Left lung (tissue), 10 donors: ENCODE results near the gene SLC4A5. TPM values are rescaled to one million over a fixed set of nuclear protein-coding genes. Genes with fewer than 3 reads are reported as not detected.

Source experiments
- ATAC-seq: fragments of 200-7000 bp; cut with Tn5 transposase; one replicate; pipeline ENCODE4 v1.9.1; 2020; ENCODE audit warnings: moderate library complexity
- DNase-seq, 4 donors: peaks; one replicate each; pipeline ENCODE4 v3.0.0-alpha.2; 2013 to 2020
- H3K27ac ChIP-seq, 2 donors: fragments of 200-600 bp; sonication (generic) in 1 of 2; one replicate each; pipeline versions ENCODE4 v1.5.0 to v1.8.0; 2020 to 2021
- H3K27me3 ChIP-seq, 2 donors: fragments of 200-600 bp; sonication (generic) in 1 of 2; one replicate each; pipeline versions ENCODE4 v1.5.0 to v1.8.0; 2020 to 2021
- H3K36me3 ChIP-seq, 2 donors: fragments of 200-600 bp; sonication (generic) in 1 of 2; one replicate each; pipeline versions ENCODE4 v1.5.0 to v1.8.0; 2020 to 2021
- H3K4me1 ChIP-seq, 2 donors: fragments of 200-600 bp; one replicate each; pipeline ENCODE4 v1.8.0; 2021
- H3K4me3 ChIP-seq, 2 donors: fragments of 200-600 bp; sonication (generic) in 1 of 2; one replicate each; pipeline versions ENCODE4 v1.5.0 to v1.8.0; 2020 to 2021; ENCODE audit warnings: mild to moderate bottlenecking in 1 of 2
- H3K9me3 ChIP-seq, 2 donors: fragments of 200-600 bp; sonication (generic) in 1 of 2; one replicate each; pipeline versions ENCODE4 v1.5.0 to v1.8.0; 2020 to 2021
- intact Hi-C, 2 donors: fragments of 100-400 bp; cut with DNase I; formaldehyde crosslinking; loops; one replicate each; pipeline versions ENCODE4 v1.11.2 to v1.14.2; 2022
- polyA plus RNA-seq, 6 donors: library from polyadenylated mRNA; unstranded; fragments of 120-200 nt; gene quantifications; one replicate each; pipeline ENCODE4 v1.2.1, GENCODE V29; 2013; ENCODE audit not compliant: insufficient read length in 6 of 6
- total RNA-seq, 2 donors: library from RNA; stranded (reverse); fragmentation: NEBNext Ultra II Directional; extraction: Animal tissue kit (Norgen Biotek cat#: 25700); gene quantifications; one replicate each; pipeline ENCODE4 v1.2.1, GENCODE V29; 2021
- TF ChIP-seq, protein P1 (sequence below), 2 donors: fragments of 200-600 bp; sonication (generic) in 1 of 2; IDR thresholded peaks; one replicate each; pipeline versions ENCODE4 v1.5.0 to v1.8.0; 2021; ENCODE audit warnings: antibody characterized with exemption in 2 of 2
- donor health status: DM: no; HTN: yes; CAD: no.
- donor health status: DM: no; HTN: no; CAD: no.

Gene SLC4A5
- total and polyA plus RNA-seq, 8 donors: 2.0 to 13.8 (median 8.0) TPM

DNA sequence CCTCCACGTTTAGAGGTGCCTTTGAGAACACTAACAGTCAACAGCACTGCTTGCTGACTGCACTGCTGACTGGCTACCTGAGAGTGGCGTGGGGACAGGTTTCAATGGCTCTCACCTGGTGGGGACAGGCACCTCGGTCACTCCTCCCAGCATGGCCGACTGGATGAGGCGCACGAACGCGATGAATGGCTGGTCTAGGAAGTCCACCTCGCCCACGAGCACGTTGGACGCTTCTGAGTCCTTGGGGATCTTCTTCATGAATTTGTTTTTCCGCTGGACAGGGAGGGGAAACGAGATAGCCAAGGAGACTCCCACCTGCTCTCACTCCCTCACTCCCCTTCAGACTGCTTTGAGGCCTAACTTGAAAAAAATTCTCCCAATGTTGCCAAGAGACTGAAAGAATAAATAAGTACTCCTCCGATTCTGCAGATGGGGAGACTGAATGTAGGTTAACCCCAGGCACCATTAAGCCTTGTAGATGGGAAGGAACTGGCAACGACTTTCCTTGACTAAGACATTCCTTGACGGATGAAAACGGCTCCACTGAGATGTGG lies 87.5 kb downstream of the SLC4A5 start:
- no peaks in the 10 kb centered on the region for H3K27me3 ChIP-seq
- TF ChIP-seq, protein P1, sequence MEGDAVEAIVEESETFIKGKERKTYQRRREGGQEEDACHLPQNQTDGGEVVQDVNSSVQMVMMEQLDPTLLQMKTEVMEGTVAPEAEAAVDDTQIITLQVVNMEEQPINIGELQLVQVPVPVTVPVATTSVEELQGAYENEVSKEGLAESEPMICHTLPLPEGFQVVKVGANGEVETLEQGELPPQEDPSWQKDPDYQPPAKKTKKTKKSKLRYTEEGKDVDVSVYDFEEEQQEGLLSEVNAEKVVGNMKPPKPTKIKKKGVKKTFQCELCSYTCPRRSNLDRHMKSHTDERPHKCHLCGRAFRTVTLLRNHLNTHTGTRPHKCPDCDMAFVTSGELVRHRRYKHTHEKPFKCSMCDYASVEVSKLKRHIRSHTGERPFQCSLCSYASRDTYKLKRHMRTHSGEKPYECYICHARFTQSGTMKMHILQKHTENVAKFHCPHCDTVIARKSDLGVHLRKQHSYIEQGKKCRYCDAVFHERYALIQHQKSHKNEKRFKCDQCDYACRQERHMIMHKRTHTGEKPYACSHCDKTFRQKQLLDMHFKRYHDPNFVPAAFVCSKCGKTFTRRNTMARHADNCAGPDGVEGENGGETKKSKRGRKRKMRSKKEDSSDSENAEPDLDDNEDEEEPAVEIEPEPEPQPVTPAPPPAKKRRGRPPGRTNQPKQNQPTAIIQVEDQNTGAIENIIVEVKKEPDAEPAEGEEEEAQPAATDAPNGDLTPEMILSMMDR (IDR thresholded peaks at IDR 0.05): no peak
- no peaks in the 10 kb centered on the region for H3K9me3 ChIP-seq
- DNase-seq (no peak), ATAC-seq (no peak)
- H3K4me3 ChIP-seq: no peak overlapping the region
- H3K4me1 ChIP-seq: no peaks in the 10 kb centered on the region
- intact Hi-C loops: no loop called here
- no peak overlapping the region for H3K27ac ChIP-seq
- H3K36me3 ChIP-seq: no peaks in the 10 kb centered on the region

DNA sequence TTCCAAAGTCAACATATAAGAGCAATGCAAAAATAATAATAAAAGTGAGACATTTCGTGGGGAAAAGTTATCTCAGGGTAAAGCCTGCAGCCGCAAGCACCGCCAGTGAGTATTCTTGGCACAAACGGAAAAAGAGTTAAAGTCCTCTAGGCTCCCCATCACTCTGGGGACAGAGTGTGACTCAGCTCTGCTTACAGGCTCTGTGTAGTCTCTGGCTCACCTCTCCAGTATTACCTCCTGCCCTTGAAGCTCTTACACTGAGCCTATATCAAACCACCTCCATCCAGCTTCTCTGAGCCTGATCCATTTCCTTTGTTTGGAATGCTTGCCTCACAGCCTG lies 89.3 kb downstream of the SLC4A5 start:
- TF ChIP-seq, protein P1 (IDR thresholded peaks at IDR 0.05): no peak
- no peaks in the 10 kb centered on the region for H3K36me3 ChIP-seq
- H3K4me1 ChIP-seq: no peaks in the 10 kb centered on the region
- H3K27ac ChIP-seq: no peak overlapping the region
- H3K9me3 ChIP-seq: no peaks in the 10 kb centered on the region
- DNase-seq: no peak
- ATAC-seq: no peak
- H3K27me3 ChIP-seq: no peaks in the 10 kb centered on the region
- intact Hi-C loops: no loop called here
- no peak overlapping the region for H3K4me3 ChIP-seq

DNA sequence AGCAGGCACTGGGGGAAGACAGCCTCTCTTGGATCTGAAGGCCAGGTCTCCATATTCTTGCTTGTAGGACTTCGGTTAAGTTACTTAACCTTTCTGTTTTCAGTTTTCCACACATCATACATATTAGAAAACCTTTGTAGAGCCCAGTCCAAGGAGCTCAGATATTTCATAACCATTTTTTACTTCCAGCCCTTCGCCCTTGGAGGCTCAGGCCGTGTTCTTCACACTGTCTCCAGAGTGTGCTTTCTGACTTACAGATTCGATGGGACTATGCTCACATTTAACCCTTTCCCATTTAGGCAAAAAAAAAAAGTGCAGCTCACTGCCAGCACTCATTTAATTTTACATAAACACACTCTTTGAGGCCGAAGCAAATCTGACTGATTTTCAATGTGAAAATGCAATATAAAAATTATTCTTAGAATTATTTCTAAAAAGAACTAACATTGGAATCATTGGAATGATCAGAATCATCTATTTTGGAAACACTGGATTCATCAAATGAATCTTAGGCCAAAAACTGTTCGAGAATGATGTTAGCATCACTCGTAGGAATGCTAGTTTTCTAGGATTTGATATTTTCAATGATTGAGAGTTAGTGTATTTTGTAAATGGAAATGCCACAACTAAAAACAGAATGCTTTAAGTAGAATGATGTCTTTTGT lies 89.8 kb downstream of the SLC4A5 start:
- H3K4me3 ChIP-seq: no peak overlapping the region
- no peaks in the 10 kb centered on the region for H3K9me3 ChIP-seq
- no peak for ATAC-seq
- H3K27me3 ChIP-seq: no peaks in the 10 kb centered on the region
- DNase-seq: no peak
- no peaks in the 10 kb centered on the region for H3K4me1 ChIP-seq
- TF ChIP-seq, protein P1 (IDR thresholded peaks at IDR 0.05): no peak
- no peaks in the 10 kb centered on the region for H3K36me3 ChIP-seq
- intact Hi-C loops: no loop called here
- no peak overlapping the region for H3K27ac ChIP-seq

DNA sequence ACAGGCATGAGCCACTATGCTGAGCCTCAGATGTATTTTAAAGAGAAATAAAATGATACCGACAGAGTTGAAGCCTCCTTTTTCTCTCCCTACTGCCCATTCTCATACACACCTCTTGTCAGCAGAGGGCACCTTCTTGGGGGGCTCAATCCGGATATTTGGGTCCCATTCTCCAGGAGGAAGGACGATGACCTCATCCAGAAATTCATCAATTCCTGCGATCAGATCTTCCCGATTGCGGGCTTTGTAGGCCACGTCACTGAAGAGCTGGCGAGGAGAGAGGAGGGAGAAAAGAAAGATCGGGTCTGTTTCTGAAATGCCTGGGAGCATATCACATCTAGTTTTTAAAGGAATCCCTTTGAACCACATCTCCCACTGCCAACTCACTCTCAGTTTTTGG lies 90.4 kb downstream of the SLC4A5 start:
- Histone ChIP-seq H3K4me3 (no peak overlapping the region), H3K36me3 (no peaks in the 10 kb centered on the region), H3K27me3 (no peaks in the 10 kb centered on the region), H3K4me1 (no peaks in the 10 kb centered on the region), H3K9me3 (no peaks in the 10 kb centered on the region), H3K27ac (no peak overlapping the region)
- TF ChIP-seq, protein P1 (IDR thresholded peaks at IDR 0.05): no peak
- intact Hi-C loops: no loop called here
- ATAC-seq: no peak
- DNase-seq: no peak

DNA sequence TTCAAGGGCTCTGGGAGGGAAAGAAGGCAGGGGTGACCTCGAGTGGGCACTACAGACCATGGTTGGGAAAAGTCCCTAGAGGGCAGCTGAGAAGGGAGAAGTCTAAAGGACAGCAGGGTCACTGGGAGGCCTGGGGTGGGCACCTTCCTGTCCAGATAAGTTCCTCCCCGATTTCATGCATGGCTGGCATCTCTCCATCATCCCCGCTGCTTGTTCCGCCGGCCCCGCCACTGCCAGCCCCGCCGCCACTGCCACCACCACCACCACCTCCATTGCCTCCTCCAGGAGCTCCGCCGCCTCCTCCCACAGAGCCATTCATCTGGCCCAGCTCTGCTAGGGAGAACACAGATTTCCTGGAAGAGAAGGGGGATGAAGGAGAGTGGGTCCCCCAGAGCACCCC lies 91.2 kb downstream of the SLC4A5 start:
- intact Hi-C loops: no loop called here
- no peak for ATAC-seq

More for the DNA sequence above, 91.2 kb downstream of the SLC4A5 start:
- Histone ChIP-seq H3K4me1 (no peaks in the 10 kb centered on the region), H3K27me3 (no peaks in the 10 kb centered on the region), H3K9me3 (no peaks in the 10 kb centered on the region), H3K36me3 (no peaks in the 10 kb centered on the region), H3K27ac (no peak overlapping the region), H3K4me3 (no peak overlapping the region)
- TF ChIP-seq, protein P1 (IDR thresholded peaks at IDR 0.05): no peak
- no peak for DNase-seq
